ENCODE data around the gene MRAP. TPM values are rescaled to one million over a fixed set of nuclear protein-coding genes. Genes with fewer than 3 reads are reported as not detected.

The MRAP gene
- polyA plus RNA-seq, 1 donor from 2014 or later, result not detected

GRCh38 chr21:32338209-32338921 lies 39.7 kb downstream of the MRAP start:
- no peaks in the 10 kb centered on the region for H3K27me3 Mint-ChIP-seq
- no peaks in the 10 kb centered on the region for H3K4me1 Mint-ChIP-seq
- peak overlapping the region in 1 of 3 donors; percentile 31 for H3K27ac Mint-ChIP-seq
- no peak overlapping the region for H3K4me3 Mint-ChIP-seq
- peaks cover 12% of the 10 kb centered on the region for H3K36me3 Mint-ChIP-seq
- H3K9me3 Mint-ChIP-seq, result no peaks in the 10 kb centered on the region

GRCh38 chr21:32340863-32341848 lies 42.5 kb downstream of the MRAP start:
- peaks cover 24% of the 10 kb centered on the region for H3K36me3 Mint-ChIP-seq
- H3K4me3 Mint-ChIP-seq, result no peak overlapping the region
- H3K9me3 Mint-ChIP-seq, result peaks cover 0 to 6% (median 6%) of the 10 kb centered on the region in 3 donors
- H3K27me3 Mint-ChIP-seq, result no peaks in the 10 kb centered on the region
- no peak overlapping the region for H3K27ac Mint-ChIP-seq
- no peaks in the 10 kb centered on the region for H3K4me1 Mint-ChIP-seq

GRCh38 chr21:32346951-32347350 lies 48.3 kb downstream of the MRAP start:
- Mint-ChIP-seq H3K4me1 (peaks cover 0 to 3% (median 0%) of the 10 kb centered on the region in 3 donors), H3K36me3 (peaks cover 28% of the 10 kb centered on the region)

GRCh38 chr21:32347351-32347750 lies 48.7 kb downstream of the MRAP start:
- Mint-ChIP-seq H3K4me3 (no peak overlapping the region), H3K36me3 (peaks cover 28% of the 10 kb centered on the region), H3K27me3 (no peaks in the 10 kb centered on the region), H3K27ac (peak overlapping the region in 1 of 3 donors; percentile 46), H3K4me1 (peaks cover 0 to 6% (median 0%) of the 10 kb centered on the region in 3 donors), H3K9me3 (peaks cover 0 to 6% (median 6%) of the 10 kb centered on the region in 3 donors)

More at GRCh38 chr21:32346951-32347350, 48.3 kb downstream of the MRAP start:
- H3K9me3 Mint-ChIP-seq, result peaks cover 0 to 6% (median 6%) of the 10 kb centered on the region in 3 donors
- H3K4me3 Mint-ChIP-seq, result no peak overlapping the region
- H3K27ac Mint-ChIP-seq, result no peak overlapping the region
- no peaks in the 10 kb centered on the region for H3K27me3 Mint-ChIP-seq

- H3K27ac Mint-ChIP-seq, result no peak overlapping the region
- H3K9me3 Mint-ChIP-seq, result peaks cover 0 to 6% (median 6%) of the 10 kb centered on the region in 3 donors
- H3K36me3 Mint-ChIP-seq, result peaks cover 27% of the 10 kb centered on the region
- H3K4me1 Mint-ChIP-seq, result peaks cover 0 to 6% (median 0%) of the 10 kb centered on the region in 3 donors
- no peaks in the 10 kb centered on the region for H3K27me3 Mint-ChIP-seq
- no peak overlapping the region for H3K4me3 Mint-ChIP-seq
Measured at GRCh38 chr21:32347977-32348376, 49.3 kb downstream of the MRAP start.

GRCh38 chr21:32348604-32349332 lies 50.1 kb downstream of the MRAP start:
- peaks cover 0 to 6% (median 6%) of the 10 kb centered on the region in 3 donors for H3K9me3 Mint-ChIP-seq
- peaks cover 21% of the 10 kb centered on the region for H3K36me3 Mint-ChIP-seq
- no peak overlapping the region for H3K27ac Mint-ChIP-seq
- peaks cover 0 to 6% (median 0%) of the 10 kb centered on the region in 3 donors for H3K4me1 Mint-ChIP-seq
- no peaks in the 10 kb centered on the region for H3K27me3 Mint-ChIP-seq
- peak overlapping the region in 1 of 4 donors; percentile 12 for H3K4me3 Mint-ChIP-seq

- no peak overlapping the region for H3K27ac Mint-ChIP-seq
- H3K4me1 Mint-ChIP-seq, result peaks cover 0 to 6% (median 0%) of the 10 kb centered on the region in 3 donors
Measured at GRCh38 chr21:32349333-32349944, 50.8 kb downstream of the MRAP start.

GRCh38 chr21:32350211-32350980 lies 51.7 kb downstream of the MRAP start:
- Mint-ChIP-seq H3K36me3 (peaks cover 10% of the 10 kb centered on the region), H3K4me3 (no peak overlapping the region), H3K27me3 (no peaks in the 10 kb centered on the region), H3K4me1 (peaks cover 0 to 6% (median 0%) of the 10 kb centered on the region in 3 donors), H3K27ac (no peak overlapping the region), H3K9me3 (no peaks in the 10 kb centered on the region)

More at GRCh38 chr21:32349333-32349944, 50.8 kb downstream of the MRAP start:
- Mint-ChIP-seq H3K9me3 (peaks cover 0 to 6% (median 3%) of the 10 kb centered on the region in 3 donors), H3K4me3 (no peak overlapping the region), H3K27me3 (no peaks in the 10 kb centered on the region), H3K36me3 (peaks cover 16% of the 10 kb centered on the region)

GRCh38 chr21:32350981-32351380 lies 52.3 kb downstream of the MRAP start:
- Mint-ChIP-seq H3K36me3 (peaks cover 8% of the 10 kb centered on the region), H3K9me3 (no peaks in the 10 kb centered on the region), H3K27me3 (no peaks in the 10 kb centered on the region), H3K27ac (no peak overlapping the region), H3K4me1 (peaks cover 0 to 6% (median 0%) of the 10 kb centered on the region in 3 donors), H3K4me3 (no peak overlapping the region)

- H3K27ac Mint-ChIP-seq, result no peak overlapping the region
- no peaks in the 10 kb centered on the region for H3K9me3 Mint-ChIP-seq
- H3K36me3 Mint-ChIP-seq, result peaks cover 8% of the 10 kb centered on the region
- no peak overlapping the region for H3K4me3 Mint-ChIP-seq
- H3K4me1 Mint-ChIP-seq, result peaks cover 0 to 5% (median 0%) of the 10 kb centered on the region in 3 donors
- H3K27me3 Mint-ChIP-seq, result no peaks in the 10 kb centered on the region
Measured at GRCh38 chr21:32351428-32351827, 52.8 kb downstream of the MRAP start.

GRCh38 chr21:32352526-32352925 lies 53.9 kb downstream of the MRAP start:
- Mint-ChIP-seq H3K4me3 (no peak overlapping the region), H3K27me3 (no peaks in the 10 kb centered on the region), H3K9me3 (no peaks in the 10 kb centered on the region), H3K4me1 (peaks cover 0 to 5% (median 0%) of the 10 kb centered on the region in 3 donors), H3K27ac (no peak overlapping the region), H3K36me3 (peaks cover 10% of the 10 kb centered on the region)

- no peak overlapping the region for H3K4me3 Mint-ChIP-seq
- no peaks in the 10 kb centered on the region for H3K9me3 Mint-ChIP-seq
- H3K27ac Mint-ChIP-seq, result no peak overlapping the region
- peaks cover 10% of the 10 kb centered on the region for H3K36me3 Mint-ChIP-seq
- H3K27me3 Mint-ChIP-seq, result no peaks in the 10 kb centered on the region
- H3K4me1 Mint-ChIP-seq, result peaks cover 0 to 5% (median 0%) of the 10 kb centered on the region in 3 donors
Measured at GRCh38 chr21:32353002-32353711, 54.5 kb downstream of the MRAP start.

- H3K9me3 Mint-ChIP-seq, result no peaks in the 10 kb centered on the region
- peaks cover 15% of the 10 kb centered on the region for H3K36me3 Mint-ChIP-seq
- H3K4me1 Mint-ChIP-seq, result peaks cover 0 to 3% (median 0%) of the 10 kb centered on the region in 3 donors
- H3K27ac Mint-ChIP-seq, result no peak overlapping the region
- no peak overlapping the region for H3K4me3 Mint-ChIP-seq
- no peaks in the 10 kb centered on the region for H3K27me3 Mint-ChIP-seq
Measured at GRCh38 chr21:32356874-32357395, 58.3 kb downstream of the MRAP start.

All from IgD-negative memory B cell (primary cell).